ENCODE data around the gene MLX.
A peak's percentile ranks its signal among the peaks of the same experiment; 100 is the strongest.

The MLX gene

DNA sequence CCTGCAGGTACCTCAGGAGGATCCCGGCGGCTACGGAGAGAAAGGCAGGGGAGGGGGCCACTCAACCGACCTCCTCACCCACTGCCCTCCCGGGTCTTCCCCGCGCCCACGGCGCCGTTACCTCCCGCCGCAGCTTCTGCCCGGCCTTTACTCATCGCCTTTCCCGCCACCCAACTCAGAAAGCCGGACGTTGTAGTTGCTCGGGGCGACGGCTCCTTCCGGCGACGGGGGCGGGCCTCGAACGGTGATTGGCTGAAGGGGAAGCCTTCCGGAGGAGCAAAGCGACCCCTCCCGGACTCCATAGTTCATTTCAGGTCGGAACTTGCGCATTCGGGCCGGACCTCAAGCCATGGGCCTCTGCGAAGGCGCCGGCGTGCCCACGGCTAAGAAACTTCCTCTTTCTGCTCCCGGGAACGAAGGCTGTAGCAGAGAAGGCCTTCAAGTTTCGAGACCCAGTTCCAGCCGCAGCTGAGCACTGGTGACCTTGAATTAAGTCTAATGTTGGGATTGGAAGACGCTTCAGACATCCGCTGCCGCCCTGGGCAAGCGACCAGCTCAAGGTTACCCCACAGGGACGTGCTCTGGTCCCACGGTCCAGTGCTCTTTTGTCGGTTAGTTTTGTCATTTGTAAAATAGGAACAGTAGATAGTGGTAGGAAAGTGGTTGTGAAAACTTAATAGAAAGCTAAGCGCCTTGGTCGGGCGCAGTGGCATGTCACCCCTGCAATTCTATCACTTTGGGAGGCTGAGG, 10.8 kb downstream of the MLX start, which contains the start of gene PSMC3IP:
Gene PSMC3IP, minus strand, starts transcription at position 198 of the 750 bp plus-strand sequence. Its CDS starts 43 bp downstream, at position 155.
- Histone ChIP-seq H3K79me2 (ENCODE audit: control insufficient read depth, insufficient read depth, low read length, poor library complexity) (peaks cover 8% of the 10 kb centered on the region), H3K18ac (ENCODE audit: low read length) (peak within 1 kb of the TSS; percentile 83), H3K27me3 (ENCODE audit: insufficient read depth, low read length) (no peaks in the 10 kb centered on the region), H3K9me3 (ENCODE audit: insufficient read depth, low read depth, low read length) (no peaks in the 10 kb centered on the region), H3K4me1 (ENCODE audit: control insufficient read depth in 1 of 2, insufficient read depth in 2 of 2, low read length in 2 of 2) (peaks cover 2 to 5% of the 10 kb centered on the region in 2 experiments), H4K91ac (ENCODE audit: low read depth, low read length) (peak within 1 kb of the TSS; percentile 53), H3K14ac (ENCODE audit: low read length) (peak within 1 kb of the TSS; percentile 88), H3K27ac (ENCODE audit: low read depth, low read length) (peak within 1 kb of the TSS; percentile 77), H2BK120ac (ENCODE audit: insufficient read depth, low read length, poor library complexity) (peak within 1 kb of the TSS; percentile 78), H3K4me3 (ENCODE audit: low read depth, low read length) (peak within 1 kb of the TSS; percentile 82), H2BK12ac (ENCODE audit: low read length) (no peak within 1 kb of the TSS), H3K4ac (ENCODE audit: low read depth, low read length) (peak within 1 kb of the TSS; percentile 82), H3K23ac (ENCODE audit: low read length) (peak within 1 kb of the TSS; percentile 44), H3K9ac (ENCODE audit: low read length) (peak within 1 kb of the TSS; percentile 96), H3K4me2 (ENCODE audit: low read length) (peak within 1 kb of the TSS; percentile 87), H4K8ac (ENCODE audit: low read depth, low read length) (peak within 1 kb of the TSS; percentile 95), H2AFZ (ENCODE audit: insufficient read depth, low read length, poor library complexity) (peak within 1 kb of the TSS; percentile 96), H2BK5ac (ENCODE audit: low read depth, low read length, poor library complexity) (peak within 1 kb of the TSS; percentile 70), H4K12ac (ENCODE audit: low read depth, low read length) (peak within 1 kb of the TSS; percentile 89), H3K36me3 (ENCODE audit: control insufficient read depth in 1 of 2, insufficient read depth in 2 of 2, low read length in 2 of 2) (peaks cover 35 to 54% of the 10 kb centered on the region in 2 experiments), H3K79me1 (ENCODE audit: low read length) (peaks cover 3% of the 10 kb centered on the region), H2AK5ac (ENCODE audit: low read length) (peak within 1 kb of the TSS; percentile 5)
- peak; percentile 96 to 97 for DNase-seq
- WGBS (ENCODE audit: extremely low coverage, insufficient coverage, insufficient read length): no CpG with 5 or more reads among the region's 52 CpGs

DNA sequence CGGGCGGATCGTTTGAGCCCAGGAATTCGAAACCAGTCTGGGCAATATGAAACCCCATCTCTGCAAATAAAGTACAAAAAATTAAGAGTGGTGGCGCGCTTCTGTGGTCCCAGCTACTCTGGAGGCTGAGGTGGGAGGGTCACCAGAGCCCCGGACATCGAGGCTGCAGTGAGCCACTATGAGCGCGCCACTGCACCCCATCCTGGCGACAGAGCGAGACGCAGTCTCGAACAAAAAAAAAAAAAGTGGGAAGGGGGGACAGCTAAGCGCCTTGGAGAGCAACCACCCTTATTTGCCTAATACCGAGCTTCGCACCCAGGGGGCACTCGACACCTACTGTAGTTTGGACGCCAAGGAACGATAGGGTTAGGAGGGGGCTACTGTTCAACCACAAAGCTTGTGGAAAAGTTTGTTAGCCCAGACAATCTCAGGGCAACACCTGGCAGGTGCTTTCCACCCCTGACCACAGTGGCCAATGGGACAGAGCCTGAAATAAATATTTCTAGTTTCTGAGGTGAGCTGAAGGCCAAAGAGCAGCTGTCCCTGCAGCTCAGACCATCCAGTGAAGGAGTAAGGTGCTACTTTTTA, 11.5 kb downstream of the MLX start:
- no CpG with 5 or more reads among the region's 20 CpGs for WGBS (ENCODE audit: extremely low coverage, insufficient coverage, insufficient read length)
- H3K4me2 ChIP-seq (ENCODE audit: low read length): peak overlapping the region; percentile 87
- no peak overlapping the region for H2AK5ac ChIP-seq (ENCODE audit: low read length)

DNA sequence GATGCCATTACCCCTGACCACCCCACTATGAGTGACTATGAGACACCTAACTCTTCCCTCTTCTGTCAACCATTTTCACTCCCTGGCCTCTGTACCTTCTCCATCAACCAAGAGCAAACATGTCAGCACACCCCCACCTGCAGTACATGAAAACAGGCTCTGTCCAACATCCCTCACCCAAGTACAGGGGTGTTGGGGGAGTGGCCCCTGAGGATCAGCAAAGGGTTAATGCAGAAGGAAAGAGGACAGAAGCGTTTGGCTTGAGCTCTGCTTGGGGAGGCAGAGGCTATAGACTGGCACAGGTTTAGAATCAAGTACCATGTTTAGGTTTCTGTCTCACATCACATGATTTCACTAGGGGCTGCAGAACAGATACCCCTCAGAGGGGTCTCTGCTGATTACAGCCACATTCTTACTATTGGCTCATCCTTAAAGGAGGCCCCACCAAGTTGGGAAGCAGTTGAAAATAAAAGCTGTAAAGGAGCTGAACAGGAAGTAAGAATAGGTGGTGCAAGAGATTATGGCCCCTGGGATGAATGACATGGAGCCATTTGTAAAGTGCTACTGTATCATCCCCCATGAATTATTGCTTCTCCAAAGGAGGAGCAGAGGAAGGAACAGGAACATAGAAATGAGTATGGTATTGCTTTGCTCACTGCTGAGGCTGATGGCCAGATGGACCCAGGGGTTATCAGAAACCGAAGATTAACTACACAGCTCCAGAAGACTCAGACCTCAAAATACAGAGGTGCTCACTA, 13.1 kb downstream of the MLX start:
- H3K79me2 ChIP-seq (ENCODE audit: control insufficient read depth, insufficient read depth, low read length, poor library complexity): peaks cover 8% of the 10 kb centered on the region
- H3K36me3 ChIP-seq (ENCODE audit: control insufficient read depth in 1 of 2, insufficient read depth in 2 of 2, low read length in 2 of 2): peaks cover 36 to 49% of the 10 kb centered on the region in 2 experiments
- H2AK5ac ChIP-seq (ENCODE audit: low read length): no peak overlapping the region
- H3K9me3 ChIP-seq (ENCODE audit: insufficient read depth, low read depth, low read length): no peaks in the 10 kb centered on the region
- H3K4me3 ChIP-seq (ENCODE audit: low read depth, low read length): no peak overlapping the region
- H3K4me1 ChIP-seq (ENCODE audit: control insufficient read depth in 1 of 2, insufficient read depth in 2 of 2, low read length in 2 of 2): peaks cover 2 to 5% of the 10 kb centered on the region in 2 experiments
- H3K9ac ChIP-seq (ENCODE audit: low read length): no peak overlapping the region
- H3K18ac ChIP-seq (ENCODE audit: low read length): no peak overlapping the region
- H4K8ac ChIP-seq (ENCODE audit: low read depth, low read length): no peak overlapping the region
- H3K4ac ChIP-seq (ENCODE audit: low read depth, low read length): no peak overlapping the region
- H4K12ac ChIP-seq (ENCODE audit: low read depth, low read length): no peak overlapping the region
- H3K4me2 ChIP-seq (ENCODE audit: low read length): no peak overlapping the region
- no peak overlapping the region for H2AFZ ChIP-seq (ENCODE audit: insufficient read depth, low read length, poor library complexity)
- peaks cover 3% of the 10 kb centered on the region for H3K79me1 ChIP-seq (ENCODE audit: low read length)
- H3K27ac ChIP-seq (ENCODE audit: low read depth, low read length): no peak overlapping the region
- WGBS (ENCODE audit: extremely low coverage, insufficient coverage, insufficient read length): no CpG with 5 or more reads among the region's 2 CpGs
- H3K14ac ChIP-seq (ENCODE audit: low read length): no peak overlapping the region
- H2BK12ac ChIP-seq (ENCODE audit: low read length): no peak overlapping the region
- no peak overlapping the region for H2BK5ac ChIP-seq (ENCODE audit: low read depth, low read length, poor library complexity)
- DNase-seq: no peak
- no peaks in the 10 kb centered on the region for H3K27me3 ChIP-seq (ENCODE audit: insufficient read depth, low read length)
- no peak overlapping the region for H3K23ac ChIP-seq (ENCODE audit: low read length)
- no peak overlapping the region for H4K91ac ChIP-seq (ENCODE audit: low read depth, low read length)
- no peak overlapping the region for H2BK120ac ChIP-seq (ENCODE audit: insufficient read depth, low read length, poor library complexity)

More for the DNA sequence above, 11.5 kb downstream of the MLX start:
- H4K91ac ChIP-seq (ENCODE audit: low read depth, low read length): peak overlapping the region; percentile 26
- peak; percentile 70 to 83 for DNase-seq
- peaks cover 32 to 51% of the 10 kb centered on the region in 2 experiments for H3K36me3 ChIP-seq (ENCODE audit: control insufficient read depth in 1 of 2, insufficient read depth in 2 of 2, low read length in 2 of 2)
- no peak overlapping the region for H2BK120ac ChIP-seq (ENCODE audit: insufficient read depth, low read length, poor library complexity)
- peak overlapping the region; percentile 81 for H3K4me3 ChIP-seq (ENCODE audit: low read depth, low read length)
- peaks cover 8% of the 10 kb centered on the region for H3K79me2 ChIP-seq (ENCODE audit: control insufficient read depth, insufficient read depth, low read length, poor library complexity)
- H3K18ac ChIP-seq (ENCODE audit: low read length): peak overlapping the region; percentile 25
- no peaks in the 10 kb centered on the region for H3K27me3 ChIP-seq (ENCODE audit: insufficient read depth, low read length)
- H3K4me1 ChIP-seq (ENCODE audit: control insufficient read depth in 1 of 2, insufficient read depth in 2 of 2, low read length in 2 of 2): peaks cover 2 to 5% of the 10 kb centered on the region in 2 experiments
- H3K9me3 ChIP-seq (ENCODE audit: insufficient read depth, low read depth, low read length): no peaks in the 10 kb centered on the region
- peak overlapping the region; percentile 47 for H2AFZ ChIP-seq (ENCODE audit: insufficient read depth, low read length, poor library complexity)
- no peak overlapping the region for H2BK5ac ChIP-seq (ENCODE audit: low read depth, low read length, poor library complexity)
- H4K12ac ChIP-seq (ENCODE audit: low read depth, low read length): peak overlapping the region; percentile 16
- peaks cover 3% of the 10 kb centered on the region for H3K79me1 ChIP-seq (ENCODE audit: low read length)
- peak overlapping the region; percentile 96 for H3K9ac ChIP-seq (ENCODE audit: low read length)
- H3K23ac ChIP-seq (ENCODE audit: low read length): no peak overlapping the region
- H3K27ac ChIP-seq (ENCODE audit: low read depth, low read length): no peak overlapping the region
- peak overlapping the region; percentile 44 for H3K4ac ChIP-seq (ENCODE audit: low read depth, low read length)
- H2BK12ac ChIP-seq (ENCODE audit: low read length): no peak overlapping the region
- H4K8ac ChIP-seq (ENCODE audit: low read depth, low read length): peak overlapping the region; percentile 95
- H3K14ac ChIP-seq (ENCODE audit: low read length): no peak overlapping the region

DNA sequence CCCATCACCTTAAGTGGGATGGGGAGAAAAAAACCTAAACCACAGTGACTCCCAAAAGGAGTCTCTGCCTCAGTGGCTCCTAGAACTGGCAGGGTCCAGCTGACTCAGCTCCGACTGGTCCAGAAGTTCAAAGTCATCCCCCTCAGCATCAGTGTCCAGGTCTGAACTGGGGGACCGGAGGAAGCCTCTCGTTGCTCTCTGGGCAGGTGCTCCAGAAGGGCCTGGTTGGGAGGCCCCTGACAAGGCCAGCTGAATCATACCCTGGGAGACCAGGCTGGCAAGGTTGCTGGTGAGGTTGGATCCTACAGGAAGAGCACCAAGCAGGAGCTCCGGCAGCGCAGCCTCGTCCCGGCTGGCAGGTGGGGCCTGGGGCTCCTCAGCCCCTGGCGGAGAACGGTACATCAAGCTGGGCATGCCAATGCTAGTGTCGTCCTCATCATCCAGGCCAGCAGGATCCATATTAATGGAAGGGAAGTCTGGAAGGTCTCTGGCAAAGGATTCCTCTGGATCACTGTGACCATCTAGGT, 14.9 kb downstream of the MLX start:
- no peak overlapping the region for H2AK5ac ChIP-seq (ENCODE audit: low read length)
- H2BK5ac ChIP-seq (ENCODE audit: low read depth, low read length, poor library complexity): no peak overlapping the region
- H2AFZ ChIP-seq (ENCODE audit: insufficient read depth, low read length, poor library complexity): no peak overlapping the region
- peaks cover 3% of the 10 kb centered on the region for H3K79me1 ChIP-seq (ENCODE audit: low read length)
- H3K4me2 ChIP-seq (ENCODE audit: low read length): no peak overlapping the region
- H3K27me3 ChIP-seq (ENCODE audit: insufficient read depth, low read length): no peaks in the 10 kb centered on the region
- H4K91ac ChIP-seq (ENCODE audit: low read depth, low read length): no peak overlapping the region
- no peak overlapping the region for H3K23ac ChIP-seq (ENCODE audit: low read length)
- H3K79me2 ChIP-seq (ENCODE audit: control insufficient read depth, insufficient read depth, low read length, poor library complexity): peaks cover 8% of the 10 kb centered on the region
- H3K9ac ChIP-seq (ENCODE audit: low read length): no peak overlapping the region
- H3K4ac ChIP-seq (ENCODE audit: low read depth, low read length): no peak overlapping the region
- H3K4me1 ChIP-seq (ENCODE audit: control insufficient read depth in 1 of 2, insufficient read depth in 2 of 2, low read length in 2 of 2): peaks cover 2 to 5% of the 10 kb centered on the region in 2 experiments
- peaks cover 2% of the 10 kb centered on the region for H3K9me3 ChIP-seq (ENCODE audit: insufficient read depth, low read depth, low read length)
- no peak overlapping the region for H3K27ac ChIP-seq (ENCODE audit: low read depth, low read length)
- no peak for DNase-seq
- no peak overlapping the region for H4K12ac ChIP-seq (ENCODE audit: low read depth, low read length)
- WGBS (ENCODE audit: extremely low coverage, insufficient coverage, insufficient read length): no CpG with 5 or more reads among the region's 10 CpGs
- H2BK120ac ChIP-seq (ENCODE audit: insufficient read depth, low read length, poor library complexity): no peak overlapping the region
- H4K8ac ChIP-seq (ENCODE audit: low read depth, low read length): no peak overlapping the region
- no peak overlapping the region for H2BK12ac ChIP-seq (ENCODE audit: low read length)
- H3K4me3 ChIP-seq (ENCODE audit: low read depth, low read length): no peak overlapping the region
- no peak overlapping the region for H3K14ac ChIP-seq (ENCODE audit: low read length)
- no peak overlapping the region for H3K18ac ChIP-seq (ENCODE audit: low read length)
- peaks cover 41 to 57% of the 10 kb centered on the region in 2 experiments for H3K36me3 ChIP-seq (ENCODE audit: control insufficient read depth in 1 of 2, insufficient read depth in 2 of 2, low read length in 2 of 2)

Measured in trophoblast cell (in vitro differentiated cells and primary cell).